Raji (cell line): ENCODE data around the gene NR2F2.

Experiments
- POLR2A ChIP-seq: IDR thresholded peaks from 2 replicates; pipeline ENCODE4 v1.6.1; 2011; ENCODE audit warnings: low read depth, low read length, control low read depth; ENCODE audit not compliant: insufficient read depth

The NR2F2 gene

GRCh38 chr15:96326328-96327154 lies 4.0 kb upstream of the NR2F2 start:
- no peak for TF ChIP-seq POLR2A

GRCh38 chr15:96327155-96327741 lies 3.3 kb upstream of the NR2F2 start:
- TF ChIP-seq POLR2A: no peak

GRCh38 chr15:96328181-96328876 lies 2.2 kb upstream of the NR2F2 start:
- TF ChIP-seq POLR2A: no peak

GRCh38 chr15:96328877-96329195 lies 1.7 kb upstream of the NR2F2 start:
- no peak for TF ChIP-seq POLR2A

GRCh38 chr15:96329403-96329981 lies 1.0 kb upstream of the NR2F2 start:
- TF ChIP-seq POLR2A: no peak

GRCh38 chr15:96330064-96330449 lies 443 bp upstream of the NR2F2 start:
- TF ChIP-seq POLR2A: no peak

GRCh38 chr15:96331144-96331944 lies 844 bp downstream of the NR2F2 start:
- TF ChIP-seq POLR2A: no peak

- TF ChIP-seq POLR2A: no peak
Measured at GRCh38 chr15:96331945-96332636, 1.6 kb downstream of the NR2F2 start.

GRCh38 chr15:96332637-96333121 lies 2.2 kb downstream of the NR2F2 start:
- no peak for TF ChIP-seq POLR2A

- no peak for TF ChIP-seq POLR2A
Measured at GRCh38 chr15:96333131-96334016, 2.9 kb downstream of the NR2F2 start.

- no peak for TF ChIP-seq POLR2A
Measured at GRCh38 chr15:96334017-96334704, 3.7 kb downstream of the NR2F2 start.

- no peak for TF ChIP-seq POLR2A
Measured at GRCh38 chr15:96334705-96335410, 4.4 kb downstream of the NR2F2 start.
